Hematopoietic multipotent progenitor cell treated with erythropoietin and hydrocortisone succinate and interleukin-3 and kit ligand, for 6 days (in vitro differentiated cells): Measurements from ENCODE around the gene C19orf47.

Experiments
- DNase-seq: peaks from one replicate; pipeline ENCODE4 v3.0.0-alpha.2; 2015

The C19orf47 gene, protein sequence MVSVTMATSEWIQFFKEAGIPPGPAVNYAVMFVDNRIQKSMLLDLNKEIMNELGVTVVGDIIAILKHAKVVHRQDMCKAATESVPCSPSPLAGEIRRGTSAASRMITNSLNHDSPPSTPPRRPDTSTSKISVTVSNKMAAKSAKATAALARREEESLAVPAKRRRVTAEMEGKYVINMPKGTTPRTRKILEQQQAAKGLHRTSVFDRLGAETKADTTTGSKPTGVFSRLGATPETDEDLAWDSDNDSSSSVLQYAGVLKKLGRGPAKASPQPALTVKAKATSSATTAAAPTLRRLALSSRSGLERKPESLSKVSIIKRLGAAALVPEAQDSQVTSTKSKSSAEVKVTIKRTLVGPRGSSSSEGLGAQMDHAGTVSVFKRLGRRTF

DNA sequence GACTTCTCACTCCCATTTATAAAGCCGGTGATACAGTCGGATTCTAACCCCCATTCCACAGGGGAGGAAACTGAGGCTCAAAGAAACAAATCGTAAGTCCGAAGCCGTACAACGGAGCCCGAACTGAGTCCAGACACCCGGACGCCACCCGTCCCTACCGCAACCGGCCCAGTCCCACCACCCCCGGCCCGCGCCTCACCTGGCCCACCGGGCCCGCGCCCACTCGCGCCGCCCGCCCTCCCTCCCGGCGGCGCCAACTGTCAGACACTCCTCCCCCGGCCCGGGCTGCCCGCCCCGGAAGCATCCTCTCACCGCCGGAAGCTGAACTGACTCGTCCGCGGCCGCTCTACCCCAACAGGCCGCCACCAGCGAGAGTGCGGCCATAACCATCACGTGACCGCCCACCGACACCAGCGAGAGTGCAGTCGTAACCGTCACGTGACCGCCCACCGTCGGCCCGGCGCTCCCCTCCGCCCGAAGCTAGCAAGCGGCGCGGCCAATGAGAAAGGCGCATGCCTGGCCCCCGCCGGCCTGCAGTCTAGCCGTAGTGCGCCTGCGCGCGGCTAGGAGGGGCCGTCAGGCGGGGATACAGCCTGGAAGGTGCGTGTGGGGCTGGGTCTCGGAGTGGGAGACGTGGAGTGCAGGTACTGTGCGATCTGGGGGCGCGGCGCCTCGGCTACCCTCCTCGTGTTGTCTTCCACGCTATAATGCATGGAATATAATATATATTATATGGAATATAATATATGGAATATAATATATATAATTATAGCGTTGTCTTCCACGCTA is at the start of gene C19orf47, which contains the start of gene PLD3:
Gene C19orf47 (minus strand): TSS at position 273 of the 789 bp plus-strand sequence. CDS start 6,540 bp downstream, outside the sequence.
Gene PLD3 (plus strand): TSS at position 571 of the 789 bp plus-strand sequence. CDS start 17,789 bp downstream, outside the sequence.
- DNase-seq, result peak; percentile 99

DNA sequence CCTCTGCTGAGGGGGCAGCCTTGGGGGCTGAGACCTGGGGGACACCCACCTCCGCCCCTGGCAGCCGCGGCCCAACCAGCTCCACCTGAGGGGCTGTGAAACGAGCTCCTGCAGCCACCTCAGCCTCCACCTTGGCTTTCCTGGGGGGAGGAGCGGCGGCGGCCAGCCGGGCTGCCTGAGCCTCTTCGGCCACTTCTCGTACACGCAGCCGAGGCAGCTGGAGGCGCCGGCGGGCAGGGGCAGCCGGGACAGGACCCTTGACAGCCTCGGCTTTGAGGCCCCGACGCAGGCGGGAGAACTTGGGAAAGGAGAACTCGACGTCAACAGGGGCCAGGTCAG is 49.3 kb upstream of the C19orf47 start:
- no peak for DNase-seq

DNA sequence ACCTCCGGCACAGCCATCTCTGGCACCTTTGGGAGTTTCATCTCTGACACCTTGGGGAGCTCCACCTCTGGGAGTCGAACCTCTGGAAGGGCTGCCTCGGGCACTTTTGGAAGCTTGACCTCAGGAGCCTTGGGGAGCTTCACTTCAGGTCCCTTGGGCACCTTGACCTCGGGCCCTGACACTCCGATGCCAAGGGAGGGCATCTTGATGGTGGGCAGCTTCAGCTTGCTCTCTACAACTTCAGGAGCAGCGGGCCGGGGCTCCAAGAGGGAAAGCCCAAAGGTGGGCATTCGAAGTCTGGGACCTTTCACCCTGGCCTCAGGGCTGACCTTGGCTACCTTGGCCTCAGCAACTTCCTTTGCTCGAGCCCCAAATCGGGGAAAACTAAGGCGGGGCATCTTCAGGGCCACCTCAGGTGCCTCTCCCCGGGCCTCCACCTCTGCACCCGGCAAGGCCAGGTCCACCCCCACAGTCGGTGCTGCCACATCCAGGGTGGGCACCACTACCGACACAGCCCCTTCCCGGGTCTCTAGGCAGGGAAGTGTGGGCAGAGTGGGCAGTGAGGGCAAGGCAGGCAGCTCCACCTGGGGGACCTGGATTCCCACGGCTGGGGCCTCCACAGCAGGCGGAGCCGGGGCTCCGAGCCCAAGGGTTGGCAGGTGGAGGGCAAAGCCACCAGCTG is 48.8 kb upstream of the C19orf47 start:
- DNase-seq, result no peak

DNA sequence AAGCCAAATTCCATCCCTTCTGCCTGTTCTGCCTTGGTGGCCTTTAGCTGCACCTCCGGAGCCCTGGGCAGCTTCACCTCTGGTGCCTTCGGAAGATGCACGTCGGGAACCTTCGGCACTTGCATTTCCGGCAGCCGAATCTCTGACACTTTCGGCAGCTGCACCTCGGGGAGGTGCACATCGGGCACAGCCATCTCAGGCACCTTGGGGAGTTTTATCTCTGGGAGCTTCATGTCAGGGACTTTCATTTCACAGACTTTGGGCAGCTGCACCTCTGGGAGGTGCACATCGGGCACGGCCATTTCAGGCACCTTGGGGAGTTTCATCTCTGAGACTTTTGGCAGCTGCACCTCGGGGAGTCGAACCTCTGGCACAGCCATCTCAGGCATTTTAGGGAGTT is 47.8 kb upstream of the C19orf47 start:
- DNase-seq, result no peak

- no peak for DNase-seq
Measured at GRCh38 chr19:40394816-40395210, 46.6 kb upstream of the C19orf47 start.

- no peak for DNase-seq
Measured at GRCh38 chr19:40393894-40394815, 46.0 kb upstream of the C19orf47 start.

DNA sequence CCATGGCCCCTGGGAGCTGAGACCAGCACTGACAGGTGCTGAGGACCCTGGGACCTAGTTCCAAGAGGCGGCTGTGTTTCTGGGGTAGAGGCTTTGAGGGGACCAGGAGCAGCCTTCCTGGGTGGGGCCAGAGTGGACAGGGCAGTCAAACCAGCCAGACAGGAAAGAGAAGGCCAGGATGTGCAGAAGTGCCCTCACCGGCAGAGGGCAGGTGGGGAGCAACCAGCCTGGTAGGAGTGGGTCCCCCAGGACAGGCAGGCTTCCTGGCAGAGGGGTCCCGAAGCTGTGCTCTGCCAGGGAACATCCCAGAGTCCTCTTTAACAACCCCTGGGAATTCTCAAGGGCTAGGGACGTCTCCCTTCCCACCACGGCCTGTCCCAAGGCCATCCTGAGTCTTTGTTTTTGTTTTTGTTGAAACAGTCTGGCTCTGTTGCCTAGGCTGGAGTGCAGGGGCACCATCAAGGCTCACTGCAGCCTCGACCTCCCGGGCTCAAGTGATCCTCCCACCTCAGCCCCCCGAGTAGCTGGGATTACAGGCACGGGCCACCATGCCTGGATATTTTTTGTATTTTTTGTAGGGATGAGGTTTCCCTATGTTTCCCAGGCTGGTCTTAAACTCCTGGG is 44.8 kb upstream of the C19orf47 start:
- DNase-seq, result no peak

DNA sequence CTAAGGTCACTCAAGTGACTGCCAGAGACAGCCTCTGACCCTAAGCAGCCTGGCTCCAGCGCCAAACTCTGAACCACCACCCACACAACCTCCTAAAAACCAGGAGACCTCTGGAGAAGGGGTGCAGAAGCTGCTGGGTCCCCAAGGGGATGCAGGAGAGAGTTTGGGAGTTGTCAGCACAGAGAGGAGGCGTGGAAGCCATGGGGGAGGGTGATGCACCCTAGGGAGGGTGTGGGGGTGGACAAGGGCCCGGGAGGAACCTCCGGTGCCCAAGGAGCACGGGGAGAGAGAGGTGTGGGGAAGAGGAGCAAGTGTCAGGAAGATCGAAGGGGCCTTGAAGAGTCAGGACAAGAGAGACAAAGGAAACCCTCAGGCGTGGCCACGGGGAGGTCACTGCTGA is 43.9 kb upstream of the C19orf47 start:
- no peak for DNase-seq

DNA sequence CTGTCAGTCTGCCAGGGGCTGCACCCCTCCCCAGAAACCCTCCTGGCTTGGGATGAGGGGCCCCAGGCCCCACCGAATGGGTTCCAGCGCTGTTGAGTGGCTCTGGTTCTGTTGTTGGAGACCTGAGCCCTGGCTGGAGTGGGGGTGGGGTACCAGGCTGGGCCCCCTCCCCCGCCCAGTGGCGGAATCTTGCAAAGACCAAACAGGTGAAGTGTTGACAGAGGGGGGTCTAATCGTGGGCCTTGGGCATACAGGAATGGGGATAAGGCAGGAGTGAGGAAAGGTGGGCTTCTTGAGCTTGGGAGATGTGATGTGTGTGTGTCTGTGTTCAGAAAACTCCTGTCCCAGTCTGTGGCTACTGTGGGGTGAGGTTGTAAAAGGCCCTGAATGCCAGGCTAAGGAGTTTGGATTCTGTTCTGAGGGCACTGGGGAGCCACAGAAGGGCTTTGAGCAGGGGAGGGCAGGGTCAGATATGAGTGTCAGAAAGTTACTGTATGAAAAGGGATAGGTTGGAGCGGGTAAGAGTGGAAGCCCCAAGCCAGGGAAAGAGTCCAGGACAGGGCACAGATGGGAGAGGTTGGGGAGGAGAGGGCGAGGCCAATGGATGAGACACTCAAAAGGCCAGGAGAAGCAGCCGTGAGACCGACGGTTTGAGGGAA is 42.0 kb upstream of the C19orf47 start, which contains the start of gene HIPK4:
Gene HIPK4 (minus strand): TSS at position 98 of the 659 bp plus-strand sequence. CDS start 279 bp downstream, outside the sequence.
- no peak for DNase-seq

- DNase-seq, result no peak
Measured at GRCh38 chr19:40389404-40390083, 41.3 kb upstream of the C19orf47 start.

GRCh38 chr19:40388481-40388880 is 40.3 kb upstream of the C19orf47 start:
- DNase-seq, result no peak

DNA sequence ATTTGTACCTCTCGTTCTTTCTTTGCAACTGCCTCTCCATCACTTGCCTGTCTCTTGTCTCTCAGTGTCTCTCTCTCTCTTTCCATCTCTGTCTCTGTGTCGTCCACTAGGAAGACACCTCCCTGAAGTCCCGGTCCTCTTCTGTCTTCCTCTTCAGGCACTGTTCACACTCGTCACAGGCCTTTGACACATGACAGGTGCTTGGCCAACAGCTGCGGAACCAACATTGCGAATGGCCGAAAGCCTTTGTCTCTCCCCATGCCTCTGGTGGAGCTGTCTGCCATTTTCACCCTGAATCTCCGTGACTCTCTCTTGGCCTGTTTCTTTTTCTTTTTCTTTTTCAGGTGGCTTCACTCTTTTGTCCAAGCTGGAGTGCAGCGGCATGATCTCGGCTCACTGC is 39.0 kb upstream of the C19orf47 start:
- DNase-seq, result no peak

GRCh38 chr19:40383668-40384248 is 35.6 kb upstream of the C19orf47 start:
- no peak for DNase-seq

GRCh38 chr19:40381321-40381720 is 33.1 kb upstream of the C19orf47 start:
- no peak for DNase-seq

DNA sequence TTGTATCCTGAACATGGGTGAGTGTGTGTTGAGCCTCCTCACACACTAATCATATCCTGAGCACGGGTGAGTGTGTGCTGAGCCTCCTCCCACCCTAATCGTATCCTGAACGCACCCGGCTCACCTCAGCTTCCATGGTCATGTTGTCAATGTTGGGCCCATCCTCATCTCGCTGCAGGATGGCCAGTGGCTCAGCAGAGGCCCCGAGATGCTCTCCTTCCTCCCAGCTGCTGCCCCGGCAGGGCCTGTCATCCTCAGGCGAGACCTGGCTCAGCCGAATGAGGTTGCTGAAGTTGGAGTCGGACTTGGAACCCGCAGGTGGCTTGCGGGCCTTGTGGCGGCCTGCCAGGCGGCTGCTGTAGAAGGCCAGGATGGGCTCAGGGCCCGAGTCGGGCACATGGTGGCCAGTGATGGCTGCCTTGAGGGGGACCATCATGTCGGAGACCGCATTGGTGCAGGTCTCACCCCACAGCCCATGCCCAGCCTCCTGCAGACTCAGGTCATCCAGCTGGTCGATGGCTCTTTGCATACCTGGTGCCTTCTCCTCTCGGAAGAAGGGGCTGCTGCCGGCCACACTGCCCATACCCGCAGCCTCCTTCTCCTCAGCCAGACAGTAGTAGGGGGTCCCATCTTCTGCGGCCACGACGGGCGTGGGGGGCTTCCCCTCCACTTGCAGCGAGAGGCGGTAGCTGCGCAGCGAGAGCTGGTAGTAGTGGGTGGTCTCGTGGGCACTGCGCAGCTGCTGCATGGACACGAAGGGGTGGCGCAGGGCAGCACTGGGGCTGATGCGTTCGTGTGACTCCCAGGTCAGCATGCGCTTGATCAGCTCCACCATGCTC is 32.2 kb upstream of the C19orf47 start:
- no peak for DNase-seq

- no peak for DNase-seq
Measured at GRCh38 chr19:40379446-40380198, 31.4 kb upstream of the C19orf47 start.

- DNase-seq, result no peak
Measured at GRCh38 chr19:40378509-40378908, 30.3 kb upstream of the C19orf47 start.

DNA sequence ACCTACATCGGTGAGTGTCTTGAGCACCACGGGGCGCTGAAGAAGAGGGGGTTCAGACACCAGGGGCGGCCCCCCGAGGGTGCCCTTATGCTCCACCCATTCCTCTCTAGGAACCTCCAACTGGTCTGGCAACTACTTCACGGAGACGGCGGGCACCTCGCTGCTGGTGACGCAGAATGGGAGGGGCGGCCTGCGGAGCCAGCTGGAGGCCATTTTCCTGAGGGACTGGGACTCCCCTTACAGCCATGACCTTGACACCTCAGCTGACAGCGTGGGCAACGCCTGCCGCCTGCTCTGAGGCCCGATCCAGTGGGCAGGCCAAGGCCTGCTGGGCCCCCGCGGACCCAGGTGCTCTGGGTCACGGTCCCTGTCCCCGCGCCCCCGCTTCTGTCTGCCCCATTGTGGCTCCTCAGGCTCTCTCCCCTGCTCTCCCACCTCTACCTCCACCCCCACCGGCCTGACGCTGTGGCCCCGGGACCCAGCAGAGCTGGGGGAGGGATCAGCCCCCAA is 29.7 kb upstream of the C19orf47 start:
- DNase-seq, result no peak
